Pulmonary artery endothelial cell (primary cell): ENCODE results near the gene AATK. TPM values are rescaled to one million over a fixed set of nuclear protein-coding genes. Genes with fewer than 3 reads are reported as not detected.

ENCODE experiments used
- DNase-seq: peaks from one replicate; pipeline ENCODE4 v3.0.0-alpha.2; 2011; ENCODE audit warnings: low read depth, low spot score
- total RNA-seq: library from RNA; depleted of rRNA; stranded (reverse); fragments of >200 nt; gene quantifications from 2 replicates; pipeline ENCODE4 v1.2.3, GENCODE V29; 2014

AATK gene
- total RNA-seq, 1 donor from 2014 or later, result 3.0 TPM

GRCh38 chr17:81180836-81181810 is 15.1 kb upstream of the AATK start:
- DNase-seq, result no peak

GRCh38 chr17:81179861-81180260 is 13.8 kb upstream of the AATK start:
- DNase-seq, result no peak

GRCh38 chr17:81179220-81179619 is 13.2 kb upstream of the AATK start:
- no peak for DNase-seq

GRCh38 chr17:81178136-81179091 is 12.4 kb upstream of the AATK start:
- no peak for DNase-seq

GRCh38 chr17:81176666-81177065 is 10.6 kb upstream of the AATK start:
- DNase-seq, result no peak

GRCh38 chr17:81173762-81174155 is 7.7 kb upstream of the AATK start:
- DNase-seq, result no peak

GRCh38 chr17:81173052-81173761 is 7.2 kb upstream of the AATK start:
- DNase-seq, result no peak

GRCh38 chr17:81171941-81172340 is 5.9 kb upstream of the AATK start:
- DNase-seq, result no peak

- no peak for DNase-seq
These were observed 4.9 kb upstream of the AATK start for GRCh38 chr17:81170727-81171494.

GRCh38 chr17:81169870-81170309 is 3.9 kb upstream of the AATK start:
- no peak for DNase-seq

GRCh38 chr17:81167638-81168037 is 1.6 kb upstream of the AATK start:
- DNase-seq, result no peak

- DNase-seq, result no peak
These were observed 1.1 kb upstream of the AATK start for GRCh38 chr17:81167194-81167524.

- DNase-seq, result no peak
These were observed 582 bp downstream of the AATK start, which contains the start of gene PVALEF for GRCh38 chr17:81165246-81166032. Gene PVALEF (plus strand): TSS chr17:81165507. CDS start chr17:81181227, 15,720 bp downstream.

GRCh38 chr17:81164371-81165245 is 1.4 kb downstream of the AATK start:
- no peak for DNase-seq

GRCh38 chr17:81163703-81164370 is 2.2 kb downstream of the AATK start:
- DNase-seq, result no peak

- no peak for DNase-seq
These were observed 2.8 kb downstream of the AATK start for GRCh38 chr17:81163051-81163695.

GRCh38 chr17:81162491-81162890 is 3.5 kb downstream of the AATK start:
- DNase-seq, result no peak

GRCh38 chr17:81161972-81162371 is 4.0 kb downstream of the AATK start:
- no peak for DNase-seq
